ENCODE results near the gene PRKCE. TPM values are rescaled to one million over a fixed set of nuclear protein-coding genes. Genes with fewer than 3 reads are reported as not detected.

The PRKCE gene
- total RNA-seq, 1 experiment from 2014 or later, result 14.8 TPM

- Histone ChIP-seq H3K27me3 (ENCODE audit: insufficient read depth, low read length) (no peaks in the 10 kb centered on the region), H3K4me2 (ENCODE audit: low read length) (no peak overlapping the region), H3K9me2 (ENCODE audit: insufficient read depth) (no peaks in the 10 kb centered on the region), H3K9ac (ENCODE audit: low read length) (no peak overlapping the region), H2AFZ (ENCODE audit: low read depth, low read length, poor library complexity, severe bottlenecking) (no peak overlapping the region), H3K79me2 (ENCODE audit: insufficient read depth, low read length) (no peaks in the 10 kb centered on the region), H3K4me3 (replicated peaks in 1 of 2; ENCODE audit: low read depth in 1 of 2, low read length in 2 of 2) (no peak overlapping the region), H4K20me1 (ENCODE audit: insufficient read depth) (no peaks in the 10 kb centered on the region), H3K36me3 (ENCODE audit: control insufficient read depth in 1 of 2, insufficient read depth in 2 of 2, low read length in 2 of 2) (no peaks in the 10 kb centered on the region), H3K9me3 (ENCODE audit: control insufficient read depth in 1 of 2, insufficient read depth in 1 of 2, low read depth in 1 of 2, low read length in 2 of 2) (no peaks in the 10 kb centered on the region), H3K27ac (ENCODE audit: low read depth, low read length) (no peak overlapping the region), H3K4me1 (ENCODE audit: control insufficient read depth in 1 of 2, insufficient read depth in 2 of 2, low read length in 2 of 2) (no peaks in the 10 kb centered on the region)
- DNase-seq (ENCODE audit: low read depth, low spot score), result no peak
- intact Hi-C loops (cut with micrococcal nuclease), result no loop called here
- ATAC-seq, result no peak
- no TSS peak for BruUV-seq (replicated peaks)
- TF ChIP-seq YY1 (IDR thresholded peaks at IDR 0.05; ENCODE audit: extremely low read depth, insufficient replicate concordance, low read depth, low read length), result no peak
- TF ChIP-seq ZFX (IDR thresholded peaks at IDR 0.05), result no peak
- TF ChIP-seq CBX3 (IDR thresholded peaks at IDR 0.05; ENCODE audit: low read depth), result no peak
- TF ChIP-seq, protein P1, sequence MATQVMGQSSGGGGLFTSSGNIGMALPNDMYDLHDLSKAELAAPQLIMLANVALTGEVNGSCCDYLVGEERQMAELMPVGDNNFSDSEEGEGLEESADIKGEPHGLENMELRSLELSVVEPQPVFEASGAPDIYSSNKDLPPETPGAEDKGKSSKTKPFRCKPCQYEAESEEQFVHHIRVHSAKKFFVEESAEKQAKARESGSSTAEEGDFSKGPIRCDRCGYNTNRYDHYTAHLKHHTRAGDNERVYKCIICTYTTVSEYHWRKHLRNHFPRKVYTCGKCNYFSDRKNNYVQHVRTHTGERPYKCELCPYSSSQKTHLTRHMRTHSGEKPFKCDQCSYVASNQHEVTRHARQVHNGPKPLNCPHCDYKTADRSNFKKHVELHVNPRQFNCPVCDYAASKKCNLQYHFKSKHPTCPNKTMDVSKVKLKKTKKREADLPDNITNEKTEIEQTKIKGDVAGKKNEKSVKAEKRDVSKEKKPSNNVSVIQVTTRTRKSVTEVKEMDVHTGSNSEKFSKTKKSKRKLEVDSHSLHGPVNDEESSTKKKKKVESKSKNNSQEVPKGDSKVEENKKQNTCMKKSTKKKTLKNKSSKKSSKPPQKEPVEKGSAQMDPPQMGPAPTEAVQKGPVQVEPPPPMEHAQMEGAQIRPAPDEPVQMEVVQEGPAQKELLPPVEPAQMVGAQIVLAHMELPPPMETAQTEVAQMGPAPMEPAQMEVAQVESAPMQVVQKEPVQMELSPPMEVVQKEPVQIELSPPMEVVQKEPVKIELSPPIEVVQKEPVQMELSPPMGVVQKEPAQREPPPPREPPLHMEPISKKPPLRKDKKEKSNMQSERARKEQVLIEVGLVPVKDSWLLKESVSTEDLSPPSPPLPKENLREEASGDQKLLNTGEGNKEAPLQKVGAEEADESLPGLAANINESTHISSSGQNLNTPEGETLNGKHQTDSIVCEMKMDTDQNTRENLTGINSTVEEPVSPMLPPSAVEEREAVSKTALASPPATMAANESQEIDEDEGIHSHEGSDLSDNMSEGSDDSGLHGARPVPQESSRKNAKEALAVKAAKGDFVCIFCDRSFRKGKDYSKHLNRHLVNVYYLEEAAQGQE (IDR thresholded peaks at IDR 0.05; ENCODE audit: low read depth), result no peak
- TF ChIP-seq POLR2A (IDR thresholded peaks at IDR 0.05; ENCODE audit: borderline replicate concordance, extremely low read depth, insufficient read depth, insufficient read length), result no peak
- TF ChIP-seq SRF (IDR thresholded peaks at IDR 0.05; ENCODE audit: low read depth), result no peak
- no peak for TF ChIP-seq SIN3A (IDR thresholded peaks at IDR 0.05; ENCODE audit: low read depth)
- no peak for TF ChIP-seq SP1 (IDR thresholded peaks at IDR 0.05; ENCODE audit: low read depth)
- TF ChIP-seq CEBPB (IDR thresholded peaks at IDR 0.05; ENCODE audit: low read depth), result no peak
- TF ChIP-seq POLR2AphosphoS5 (IDR thresholded peaks at IDR 0.05; ENCODE audit: low read depth, low read length), result no peak
- TF ChIP-seq, protein P2, sequence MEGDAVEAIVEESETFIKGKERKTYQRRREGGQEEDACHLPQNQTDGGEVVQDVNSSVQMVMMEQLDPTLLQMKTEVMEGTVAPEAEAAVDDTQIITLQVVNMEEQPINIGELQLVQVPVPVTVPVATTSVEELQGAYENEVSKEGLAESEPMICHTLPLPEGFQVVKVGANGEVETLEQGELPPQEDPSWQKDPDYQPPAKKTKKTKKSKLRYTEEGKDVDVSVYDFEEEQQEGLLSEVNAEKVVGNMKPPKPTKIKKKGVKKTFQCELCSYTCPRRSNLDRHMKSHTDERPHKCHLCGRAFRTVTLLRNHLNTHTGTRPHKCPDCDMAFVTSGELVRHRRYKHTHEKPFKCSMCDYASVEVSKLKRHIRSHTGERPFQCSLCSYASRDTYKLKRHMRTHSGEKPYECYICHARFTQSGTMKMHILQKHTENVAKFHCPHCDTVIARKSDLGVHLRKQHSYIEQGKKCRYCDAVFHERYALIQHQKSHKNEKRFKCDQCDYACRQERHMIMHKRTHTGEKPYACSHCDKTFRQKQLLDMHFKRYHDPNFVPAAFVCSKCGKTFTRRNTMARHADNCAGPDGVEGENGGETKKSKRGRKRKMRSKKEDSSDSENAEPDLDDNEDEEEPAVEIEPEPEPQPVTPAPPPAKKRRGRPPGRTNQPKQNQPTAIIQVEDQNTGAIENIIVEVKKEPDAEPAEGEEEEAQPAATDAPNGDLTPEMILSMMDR (IDR thresholded peaks at IDR 0.05 in 2 of 3, conservative IDR thresholded peaks at IDR 0.05 in 1 of 3; ENCODE audit: borderline replicate concordance in 1 of 3, insufficient read depth in 1 of 3, low read depth in 2 of 3, low read length in 2 of 3), result no peak
- ChIA-PET CTCF (no interaction called here), RAD21 (ENCODE audit: low non-redundant PET in 1 of 2, low total read pairs in 2 of 2, uncharacterized antibody in 2 of 2, unreplicated experiment in 2 of 2) (no interaction called here), POLR2A (no interaction called here)
These were observed 405.1 kb downstream of the PRKCE start for GRCh38 chr2:46056541-46056940.
